PC-3 (cell line): Measurements from ENCODE around the gene NTF3.

Experiments used
- CTCF ChIP-seq: fragments of 300-600 bp; sonication (generic); conservative IDR thresholded peaks from 2 replicates; pipeline ENCODE4 v1.5.1; 2017; ENCODE audit warnings: antibody characterized with exemption, low read depth, mild to moderate bottlenecking, low read length
- EZH2 ChIP-seq: fragments of 300-600 bp; sonication (generic); IDR thresholded peaks from one replicate; pipeline ENCODE4 v1.6.1; 2017; ENCODE audit warnings: antibody characterized with exemption, mild to moderate bottlenecking, low read length; ENCODE audit not compliant: unreplicated experiment
- EZH2phosphoT487 ChIP-seq: fragments of 300-600 bp; sonication (generic); IDR thresholded peaks from 2 replicates; pipeline ENCODE4 v1.6.1; 2018; ENCODE audit warnings: mild to moderate bottlenecking, antibody characterized with exemption, low read length, borderline replicate concordance

DNA sequence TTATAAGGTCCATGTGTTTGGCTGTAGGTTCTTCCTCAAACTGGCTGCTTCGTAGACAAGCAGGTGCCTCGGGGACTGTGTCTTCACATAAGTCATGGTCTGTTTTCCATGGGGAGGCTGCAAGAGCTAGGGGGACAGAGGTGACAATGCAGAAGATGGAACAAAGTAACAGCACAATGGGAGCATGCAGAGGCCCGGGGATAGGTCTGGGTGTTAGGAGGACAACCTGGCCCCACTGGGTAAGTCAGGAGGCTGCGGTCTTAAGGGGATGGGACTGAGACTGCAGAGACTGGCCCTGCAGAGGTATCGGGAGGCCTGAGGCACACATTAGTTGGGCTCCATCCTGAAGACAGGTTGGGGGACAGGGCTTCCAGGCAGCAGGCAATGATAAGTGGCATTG, 88.9 kb downstream of the NTF3 start:
- TF ChIP-seq CTCF (no peak), EZH2 (no peak), EZH2phosphoT487 (no peak)
